WTC11 (cell line): ENCODE results near the gene SLF1. TPM values are rescaled to one million over a fixed set of nuclear protein-coding genes. Genes with fewer than 3 reads are reported as not detected.

Source experiments
- AR ChIP-seq: fragments of 250-450 bp; sonication (Bioruptor Pico); IDR thresholded peaks from 2 replicates; pipeline ENCODE4 v1.9.0; 2021; ENCODE audit warnings: mild to moderate bottlenecking
- ATF3 ChIP-seq: sonication (generic); formaldehyde crosslinking; conservative IDR thresholded peaks from 2 replicates; pipeline ENCODE4 v1.8.1; 2022; ENCODE audit warnings: mild to moderate bottlenecking, missing genetic modification reagents
- ATF6 ChIP-seq: sonication (generic); formaldehyde crosslinking; IDR thresholded peaks from 2 replicates; pipeline ENCODE4 v1.8.1; 2023; ENCODE audit warnings: mild to moderate bottlenecking, missing genetic modification reagents
- CREB1 ChIP-seq: sonication (generic); formaldehyde crosslinking; IDR thresholded peaks from 2 replicates; pipeline ENCODE4 v1.8.0; 2023; ENCODE audit warnings: mild to moderate bottlenecking, missing genetic modification reagents
- E2F1 ChIP-seq: sonication (generic); formaldehyde crosslinking; IDR thresholded peaks from 2 replicates; pipeline ENCODE4 v1.8.0; 2022; ENCODE audit warnings: mild to moderate bottlenecking, missing genetic modification reagents
- E2F4 ChIP-seq: sonication (generic); formaldehyde crosslinking; IDR thresholded peaks from 2 replicates; pipeline ENCODE4 v1.8.1; 2022; ENCODE audit warnings: low read depth, mild to moderate bottlenecking, moderate library complexity, missing genetic modification reagents, borderline replicate concordance
- ERG ChIP-seq: fragments of 250-450 bp; sonication (Bioruptor Pico); IDR thresholded peaks from 2 replicates; pipeline ENCODE4 v1.8.0; 2021; ENCODE audit warnings: mild to moderate bottlenecking
- FOXP4 ChIP-seq: sonication (generic); formaldehyde crosslinking; IDR thresholded peaks from 2 replicates; pipeline ENCODE4 v1.8.0; 2022; ENCODE audit warnings: mild to moderate bottlenecking, missing genetic modification reagents
- MAX ChIP-seq: sonication (generic); formaldehyde crosslinking; IDR thresholded peaks from 2 replicates; pipeline ENCODE4 v1.8.0; 2022; ENCODE audit warnings: mild to moderate bottlenecking, missing genetic modification reagents
- NR2C2 ChIP-seq: sonication (generic); formaldehyde crosslinking; IDR thresholded peaks from 2 replicates; pipeline ENCODE4 v1.8.0; 2022; ENCODE audit warnings: mild to moderate bottlenecking, missing genetic modification reagents
- STAT6 ChIP-seq: sonication (generic); formaldehyde crosslinking; conservative IDR thresholded peaks from 2 replicates; pipeline ENCODE4 v1.8.1; 2023; ENCODE audit warnings: mild to moderate bottlenecking, low read depth, missing genetic modification reagents, moderate library complexity
- TEAD1 ChIP-seq: sonication (generic); formaldehyde crosslinking; IDR thresholded peaks from 2 replicates; pipeline ENCODE4 v1.8.0; 2022; ENCODE audit warnings: mild to moderate bottlenecking, missing genetic modification reagents
- total RNA-seq: library from RNA; stranded (reverse); gene quantifications from 3 replicates; pipeline ENCODE4 v1.2.3, GENCODE V29; 2021

The SLF1 gene
- total RNA-seq, 1 experiment from 2014 or later, result 15.7 TPM

GRCh38 chr5:94618493-94619328 lies at the start of gene SLF1, which contains the start of gene KIAA0825 (continued):
- no peak for TF ChIP-seq STAT6 (CRISPR knock-in tag)
- peak; percentile 38; the same call in 1 of the 2 replicates for TF ChIP-seq FOXP4 (CRISPR knock-in tag)
- TF ChIP-seq AR (CRISPR knock-in tag), result no peak
- TF ChIP-seq NR2C2 (CRISPR knock-in tag), result peak; percentile 99
- TF ChIP-seq CREB1 (CRISPR knock-in tag), result no peak
- no peak for TF ChIP-seq ERG
- TF ChIP-seq ATF6 (CRISPR knock-in tag), result no peak
- peak; percentile 79 for TF ChIP-seq MAX
- peak; percentile 98 for TF ChIP-seq E2F4 (CRISPR knock-in tag)
- 0 out of 2 replicates have a peak, but pooled peaks have one; percentile 32 for TF ChIP-seq TEAD1 (CRISPR knock-in tag)
- no peak for TF ChIP-seq ATF3 (CRISPR knock-in tag)
- no peak for TF ChIP-seq E2F1
- TF ChIP-seq, all 79 proteins: peak for 17
